ENCODE results near the gene ZNF662. TPM values are rescaled to one million over a fixed set of nuclear protein-coding genes. Genes with fewer than 3 reads are reported as not detected.

The ZNF662 gene
- total and polyA plus RNA-seq, 9 of the 15 experiments (the other 6 are each of a cell fraction or from before 2014, with no cell fraction given), result 0.07 to 0.55 (median 0.27) TPM

- TF ChIP-seq AFF1 (IDR thresholded peaks at IDR 0.05; ENCODE audit: low read depth in 1 of 2, partially characterized antibody in 2 of 2) (no peak), KLF16 (IDR thresholded peaks at IDR 0.05) (peak; percentile 15; the same call in 1 of the 2 replicates), RAD51 (IDR thresholded peaks at IDR 0.05; ENCODE audit: borderline replicate concordance, low read depth) (no peak), ZNF609 (CRISPR knock-in tag; IDR thresholded peaks at IDR 0.05; ENCODE audit: borderline replicate concordance) (no peak), UBTF (IDR thresholded peaks at IDR 0.05; ENCODE audit: borderline replicate concordance in 1 of 2, low read depth in 2 of 2, low read length in 2 of 2) (no peak), PKNOX1 (IDR thresholded peaks at IDR 0.05) (no peak), ASH1L (IDR thresholded peaks at IDR 0.05; ENCODE audit: borderline replicate concordance, low read depth, partially characterized antibody) (no peak), FOXO4 (CRISPR knock-in tag; IDR thresholded peaks at IDR 0.05) (no peak)
Measured at GRCh38 chr3:42871592-42872196, 34.2 kb upstream of the ZNF662 start (continued).

Data from K562 (cell line).